ENCODE measurements around the gene CRY2. TPM values are rescaled to one million over a fixed set of nuclear protein-coding genes. Genes with fewer than 3 reads are reported as not detected.

Gene CRY2
- total and polyA plus RNA-seq, 2 of the 8 experiments (the other 6 are each of a cell fraction or from before 2014, with no cell fraction given): 8.0 to 9.4 TPM

GRCh38 chr11:45817191-45817590 lies 30.1 kb upstream of the CRY2 start (continued):
- TF ChIP-seq RBBP5 (IDR thresholded peaks at IDR 0.05; ENCODE audit: borderline replicate concordance, low read depth, low read length): no peak
- no peak for TF ChIP-seq TEAD4 (IDR thresholded peaks at IDR 0.05; ENCODE audit: low read depth, low read length)
- TF ChIP-seq SIN3A (conservative IDR thresholded peaks at IDR 0.05 in 1 of 2, IDR thresholded peaks at IDR 0.05 in 1 of 2; ENCODE audit: low read depth in 1 of 2, low read length in 2 of 2): no peak
- TF ChIP-seq CHD2 (IDR thresholded peaks at IDR 0.05; ENCODE audit: low read length): no peak
- no peak for TF ChIP-seq KDM4A (IDR thresholded peaks at IDR 0.05; ENCODE audit: low read depth, low read length, severe bottlenecking)

Measured in H1 (cell line).